HG03520 (cell line): Measurements from ENCODE around the gene KLKB1.
"Not testable (repeated sequence)": the region's sequence is repeated elsewhere in the genome, so short reads cannot be mapped to it uniquely, and the experiment has no call there.

Experiments
- ATAC-seq: cut with Tn5 transposase; IDR thresholded peaks from one replicate; pipeline ENCODE4 v1.9.1; 2021; ENCODE audit warnings: mild to moderate bottlenecking, moderate library complexity; ENCODE audit not compliant: unreplicated experiment

The KLKB1 gene

GRCh38 chr4:186264660-186265059, 37.4 kb downstream of the KLKB1 start:
- ATAC-seq, result no peak

DNA sequence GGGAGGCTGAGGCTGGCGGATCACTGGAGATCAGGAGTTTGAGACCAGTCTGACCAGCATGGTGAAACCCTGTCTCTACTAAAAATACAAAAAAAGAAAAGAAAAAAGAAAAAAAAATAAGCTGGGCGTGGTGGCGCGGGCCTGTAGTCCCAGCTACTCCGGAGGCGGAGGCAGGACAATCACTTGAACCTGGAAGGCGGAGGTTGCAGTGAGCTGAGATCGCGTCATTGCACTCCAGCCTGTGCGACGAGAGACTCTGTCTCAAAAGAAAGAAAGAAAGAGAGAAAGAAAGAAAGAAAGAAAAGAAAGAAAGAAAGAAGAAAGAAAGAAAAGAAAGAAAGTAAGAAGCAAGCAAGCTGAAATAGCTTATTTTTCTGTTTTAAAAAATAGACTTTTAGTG, 37.9 kb downstream of the KLKB1 start:
- ATAC-seq, result not testable (repeated sequence)

GRCh38 chr4:186265683-186266652, 38.7 kb downstream of the KLKB1 start, which contains the start of gene F11:
Gene F11 (plus strand): TSS chr4:186266189. CDS start chr4:186267137, 948 bp downstream.
- no peak for ATAC-seq

DNA sequence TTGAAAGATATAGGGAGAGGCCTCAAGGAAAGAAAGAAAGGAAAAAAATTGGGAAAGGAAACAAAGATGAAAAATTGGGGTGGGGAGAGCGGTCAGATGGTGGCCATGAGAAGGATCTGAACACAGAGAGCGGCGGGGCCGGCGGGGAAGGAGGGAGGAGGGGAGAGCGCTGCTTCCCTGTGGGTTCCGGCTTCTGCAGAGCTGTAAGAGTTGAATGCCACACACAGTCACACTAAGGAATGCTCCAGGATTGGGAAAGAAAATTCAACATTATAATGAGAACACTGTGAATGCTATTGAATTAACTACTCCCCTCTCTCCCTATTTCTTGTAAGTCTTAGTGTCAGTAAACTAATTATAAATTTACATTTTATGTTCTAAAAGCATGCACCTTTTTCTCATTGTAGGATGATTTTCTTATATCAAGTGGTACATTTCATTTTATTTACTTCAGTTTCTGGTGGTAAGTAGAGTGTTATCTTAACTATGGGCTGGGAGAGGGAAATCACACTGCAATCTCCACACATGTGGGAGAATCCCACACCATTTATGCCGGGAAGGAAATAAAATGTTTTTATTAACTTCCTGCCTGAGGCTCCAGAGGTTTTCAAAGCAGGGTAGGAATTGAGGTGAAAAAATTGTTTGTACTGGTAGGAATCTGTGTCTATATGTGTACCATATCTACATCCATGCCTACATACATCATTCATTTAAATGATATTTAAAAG, 39.6 kb downstream of the KLKB1 start:
- no peak for ATAC-seq

DNA sequence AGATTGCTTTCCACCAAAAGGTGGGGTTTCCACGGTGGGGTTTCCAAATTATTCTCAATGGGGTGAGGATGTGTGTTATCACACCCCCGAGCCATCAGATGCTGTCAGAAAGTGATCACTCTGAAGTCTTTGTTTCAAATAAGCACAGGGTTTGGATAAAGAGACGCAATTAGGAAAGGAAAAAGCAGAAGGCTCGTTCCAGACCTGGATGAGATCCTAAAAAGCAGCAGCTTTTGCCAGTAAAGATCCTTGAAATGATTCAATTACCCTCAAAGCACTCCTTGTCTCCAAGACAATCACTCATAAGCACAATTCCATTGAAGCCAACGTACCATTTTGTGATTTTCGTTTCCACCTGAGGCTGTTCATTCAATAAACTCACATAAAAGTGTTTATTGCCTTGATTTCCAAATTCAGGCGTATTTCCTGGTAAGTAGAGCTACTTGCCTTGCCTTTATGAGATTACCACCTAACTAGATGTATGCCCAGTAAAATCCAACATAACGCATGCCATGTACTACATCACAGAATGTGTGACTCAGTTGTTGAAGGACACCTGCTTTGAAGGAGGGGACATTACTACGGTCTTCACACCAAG, 43.9 kb downstream of the KLKB1 start:
- no peak for ATAC-seq

DNA sequence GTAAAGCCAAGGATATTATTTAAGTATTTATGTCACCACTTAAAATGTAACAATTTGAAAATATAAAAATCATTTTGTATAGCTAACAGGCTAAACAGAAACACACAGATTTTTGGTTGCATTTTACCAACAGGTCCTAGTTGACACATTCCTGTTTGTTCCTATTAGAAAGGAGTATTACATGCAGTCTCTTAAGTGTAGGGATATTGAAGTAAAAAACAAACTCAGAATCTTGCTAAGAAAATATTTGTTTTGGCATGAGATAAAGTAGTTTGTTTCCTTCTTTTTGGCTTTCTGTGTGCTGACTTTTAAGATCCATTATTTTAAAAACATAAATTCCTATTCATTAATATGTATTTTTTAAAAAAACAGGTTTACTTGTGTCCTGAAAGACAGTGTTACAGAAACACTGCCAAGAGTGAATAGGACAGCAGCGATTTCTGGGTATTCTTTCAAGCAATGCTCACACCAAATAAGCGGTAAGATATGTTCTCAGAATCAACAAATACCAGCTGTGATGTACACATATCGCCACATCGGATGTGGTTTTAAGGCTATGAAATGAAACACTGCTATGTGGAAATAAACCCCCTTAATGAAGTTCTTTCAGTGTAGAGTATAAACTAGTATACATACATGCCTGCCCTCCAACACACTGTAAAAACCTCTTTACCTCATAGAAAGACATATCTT, 45.5 kb downstream of the KLKB1 start:
- ATAC-seq, result no peak

GRCh38 chr4:186273392-186273789, 46.1 kb downstream of the KLKB1 start:
- ATAC-seq, result not testable (repeated sequence)

GRCh38 chr4:186283311-186283710, 56.0 kb downstream of the KLKB1 start:
- ATAC-seq, result no peak

- no peak for ATAC-seq
These were observed 57.8 kb downstream of the KLKB1 start for GRCh38 chr4:186285147-186285546.

DNA sequence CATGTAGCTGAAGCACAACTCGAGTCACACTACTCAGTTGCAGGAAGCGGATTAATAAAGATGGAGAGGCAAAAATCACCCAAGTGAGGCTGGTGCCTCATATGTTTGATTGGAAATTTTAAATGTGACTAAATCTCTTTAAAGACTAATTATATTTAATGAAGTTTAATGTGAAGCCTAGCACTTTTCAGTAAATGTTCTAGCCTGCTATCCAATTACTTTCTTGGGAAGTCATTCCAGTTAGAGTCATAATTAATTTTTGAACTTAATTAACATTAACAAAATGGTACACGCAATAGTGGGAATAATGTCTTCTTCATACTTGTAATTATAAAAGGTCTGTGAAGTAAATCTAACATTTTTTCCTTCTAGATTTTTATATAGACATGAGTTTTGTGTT, 59.3 kb downstream of the KLKB1 start:
- no peak for ATAC-seq

- no peak for ATAC-seq
These were observed 64.1 kb downstream of the KLKB1 start for GRCh38 chr4:186291256-186291890.

- ATAC-seq, result no peak
These were observed 66.9 kb downstream of the KLKB1 start for GRCh38 chr4:186294160-186294559.

- no peak for ATAC-seq
These were observed 69.2 kb downstream of the KLKB1 start for GRCh38 chr4:186296481-186296880.

GRCh38 chr4:186297013-186297645, 69.8 kb downstream of the KLKB1 start:
- no peak for ATAC-seq

- ATAC-seq, result no peak
These were observed 70.8 kb downstream of the KLKB1 start for GRCh38 chr4:186298031-186298647.

GRCh38 chr4:186299291-186299690, 72.0 kb downstream of the KLKB1 start:
- ATAC-seq, result no peak

- ATAC-seq, result no peak
These were observed 73.5 kb downstream of the KLKB1 start for GRCh38 chr4:186300659-186301390.

- no peak for ATAC-seq
These were observed 76.9 kb downstream of the KLKB1 start for GRCh38 chr4:186304216-186304615.
